ENCODE measurements around the gene FBXO28.
A peak's percentile ranks its signal among the peaks of the same experiment; 100 is the strongest.

The FBXO28 gene

GRCh38 chr1:224160171-224160682 is 46.3 kb downstream of the FBXO28 start:
- no peak for TF ChIP-seq CTCF (IDR thresholded peaks at IDR 0.05)

DNA sequence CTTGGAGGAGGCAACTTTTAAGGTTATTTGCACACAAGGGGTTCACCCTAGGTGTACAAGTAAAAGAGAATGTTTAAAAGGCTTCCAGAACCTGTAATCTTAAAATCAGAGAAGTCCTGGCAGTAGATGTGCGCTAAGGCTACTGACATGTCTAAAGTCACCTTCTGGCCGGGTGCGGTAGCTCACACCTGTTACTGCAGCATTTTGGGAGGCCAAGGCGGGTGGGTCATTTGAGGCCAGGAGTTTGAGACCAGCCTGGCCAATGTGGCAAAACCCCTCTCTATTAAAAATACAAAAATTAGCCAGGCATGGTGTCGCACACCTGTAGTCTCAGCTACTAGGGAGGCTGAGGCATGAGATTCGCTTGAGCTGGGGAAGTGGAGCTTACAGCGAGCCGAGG is 48.9 kb downstream of the FBXO28 start:
- TF ChIP-seq CTCF (IDR thresholded peaks at IDR 0.05): no peak

GRCh38 chr1:224163311-224163710 is 49.4 kb downstream of the FBXO28 start:
- TF ChIP-seq CTCF (IDR thresholded peaks at IDR 0.05): no peak

DNA sequence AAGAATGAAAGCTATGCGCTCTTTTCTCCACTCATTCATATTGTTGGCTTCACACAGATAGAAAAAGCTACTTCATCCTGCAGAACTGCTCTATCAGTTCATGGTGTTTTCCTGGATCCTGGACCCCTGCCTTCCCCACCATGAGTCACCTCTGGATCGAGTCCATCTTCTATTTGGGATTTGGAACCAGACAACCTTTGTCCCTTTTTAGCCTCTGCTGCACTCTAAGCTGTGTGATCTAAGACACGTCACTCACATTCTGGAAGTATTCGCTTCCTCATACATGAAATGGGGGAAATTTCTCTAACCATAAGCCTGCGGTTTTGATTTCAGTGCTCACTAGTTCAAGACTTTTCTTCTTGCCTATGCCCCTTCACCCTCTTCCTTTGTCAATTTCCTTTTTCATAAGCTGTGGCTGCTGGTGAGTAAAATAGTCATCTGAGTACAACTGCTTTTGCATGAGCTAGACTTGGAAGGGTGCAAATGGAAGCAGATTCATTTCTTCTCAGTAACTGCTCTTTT is 55.0 kb downstream of the FBXO28 start:
- TF ChIP-seq CTCF (IDR thresholded peaks at IDR 0.05): no peak

DNA sequence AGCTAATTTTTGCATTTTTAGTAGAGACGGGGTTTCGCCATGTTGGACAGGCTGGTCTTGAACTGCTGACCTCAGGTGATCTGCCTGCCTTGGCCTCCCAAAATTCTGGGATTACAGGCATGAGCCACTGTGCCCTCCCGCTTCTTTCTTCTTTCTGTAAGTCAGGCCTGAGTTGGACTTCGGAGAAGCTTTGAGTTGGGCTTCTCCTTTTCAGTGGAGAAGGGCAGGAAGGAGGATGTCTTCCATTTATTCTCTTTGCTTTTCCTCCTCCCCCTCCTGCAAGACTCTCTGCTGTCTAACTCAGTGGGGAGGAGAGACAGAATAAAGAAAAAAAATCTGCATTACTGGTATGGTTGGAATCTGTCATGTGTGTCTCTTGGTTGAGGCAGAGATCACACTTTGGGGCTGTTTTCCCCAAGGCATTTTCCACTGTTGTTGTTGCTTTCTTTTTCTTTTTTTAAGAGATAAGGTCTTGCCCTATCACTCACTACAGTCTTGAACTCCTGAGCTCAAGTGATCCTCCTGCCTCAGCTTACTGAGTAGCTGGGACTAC is 55.9 kb downstream of the FBXO28 start:
- no peak for TF ChIP-seq CTCF (IDR thresholded peaks at IDR 0.05)

- no peak for TF ChIP-seq CTCF (IDR thresholded peaks at IDR 0.05)
These were observed 56.4 kb downstream of the FBXO28 start for GRCh38 chr1:224170343-224170742.

DNA sequence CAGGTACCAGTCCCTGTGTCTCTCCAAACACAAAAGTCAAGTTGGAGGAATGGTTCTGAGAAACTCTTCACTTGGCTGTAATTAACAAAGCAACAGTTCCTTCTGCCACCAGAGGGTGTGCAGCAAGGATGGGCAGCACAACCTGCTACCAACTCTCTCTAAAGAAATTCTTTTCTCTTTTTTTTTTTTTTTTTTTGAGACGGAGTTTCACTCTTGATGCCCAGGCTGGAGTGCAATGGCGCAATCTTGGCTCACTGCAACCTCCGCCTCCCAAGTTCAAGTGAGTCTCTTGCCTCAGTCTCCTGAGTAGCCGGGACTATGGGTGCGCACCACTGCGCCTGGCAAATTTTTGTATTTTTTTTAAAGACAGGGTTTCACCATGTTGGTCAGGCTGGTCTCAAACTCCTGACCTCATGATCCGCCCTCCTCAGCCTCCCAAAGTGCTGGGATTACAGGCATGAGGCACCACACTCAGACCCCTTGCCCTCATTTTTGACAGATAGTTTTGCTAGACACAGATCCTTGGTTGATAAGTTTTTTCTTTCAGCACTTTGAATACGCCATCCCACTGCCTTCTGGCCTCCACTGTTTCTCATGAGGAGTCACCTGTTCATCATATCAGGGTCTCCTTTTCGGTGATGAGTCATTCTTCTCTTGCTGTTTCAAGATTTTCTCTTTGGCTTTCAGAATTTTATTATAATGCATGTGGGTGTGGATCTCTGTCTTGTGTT is 57.0 kb downstream of the FBXO28 start:
- TF ChIP-seq CTCF (IDR thresholded peaks at IDR 0.05): peak; percentile 66

Measured in LNCAP (cell line).